ENCODE results near the gene IGFN1. TPM values are rescaled to one million over a fixed set of nuclear protein-coding genes. Genes with fewer than 3 reads are reported as not detected.
A peak's percentile ranks its signal among the peaks of the same experiment; 100 is the strongest.

The IGFN1 gene
- total and polyA plus RNA-seq, 9 of the 15 experiments (the other 6 are each of a cell fraction or from before 2014, with no cell fraction given) = 0.04 TPM; not detected in 8

- TF ChIP-seq ZNF778 (CRISPR knock-in tag; IDR thresholded peaks at IDR 0.05) (no peak), TBL1XR1 (IDR thresholded peaks at IDR 0.05; ENCODE audit: low read length in 2 of 2) (no peak), LEF1 (IDR thresholded peaks at IDR 0.05) (0 out of 2 replicates have a peak, but pooled peaks have one; percentile 30), CXXC5 (CRISPR knock-in tag; IDR thresholded peaks at IDR 0.05) (peak; percentile 44), PML (IDR thresholded peaks at IDR 0.05; ENCODE audit: low read length) (no peak), PRDM10 (IDR thresholded peaks at IDR 0.05; ENCODE audit: partially characterized antibody) (peak; percentile 7), ZNF449 (CRISPR knock-in tag; IDR thresholded peaks at IDR 0.05) (no peak), ELF1 (tag; IDR thresholded peaks at IDR 0.05) (no peak), ZNF282 (CRISPR knock-in tag; IDR thresholded peaks at IDR 0.05) (no peak), YBX1 (IDR thresholded peaks at IDR 0.05) (no peak), KDM1A (IDR thresholded peaks at IDR 0.05) (no peak), CEBPB (tag; IDR thresholded peaks at IDR 0.05) (no peak), FOXA3 (CRISPR knock-in tag; conservative IDR thresholded peaks at IDR 0.05 in 1 of 2, IDR thresholded peaks at IDR 0.05 in 1 of 2) (peak in 1 of 2 experiments; percentile 81; a peak in 2 of 4 replicates), ZNF583 (CRISPR knock-in tag; IDR thresholded peaks at IDR 0.05) (peak; percentile 56; the same call in 1 of the 2 replicates), E4F1 (CRISPR knock-in tag; IDR thresholded peaks at IDR 0.05; ENCODE audit: borderline replicate concordance) (no peak), GABPB1 (CRISPR knock-in tag; IDR thresholded peaks at IDR 0.05) (no peak), HDAC3 (IDR thresholded peaks at IDR 0.05; ENCODE audit: borderline replicate concordance, partially characterized antibody) (no peak), EP400 (IDR thresholded peaks at IDR 0.05) (peak; percentile 30; the same call in 1 of the 2 replicates), RBM34 (IDR thresholded peaks at IDR 0.05; ENCODE audit: borderline replicate concordance, insufficient read depth, low read length) (no peak)
These were observed 23.3 kb upstream of the IGFN1 start (continued) for GRCh38 chr1:201167041-201167991.

Data from K562 (cell line).